ENCODE data around the gene UBC. TPM values are rescaled to one million over a fixed set of nuclear protein-coding genes. Genes with fewer than 3 reads are reported as not detected.

Gene UBC
- total RNA-seq, 1 experiment from 2014 or later = 748 TPM

DNA sequence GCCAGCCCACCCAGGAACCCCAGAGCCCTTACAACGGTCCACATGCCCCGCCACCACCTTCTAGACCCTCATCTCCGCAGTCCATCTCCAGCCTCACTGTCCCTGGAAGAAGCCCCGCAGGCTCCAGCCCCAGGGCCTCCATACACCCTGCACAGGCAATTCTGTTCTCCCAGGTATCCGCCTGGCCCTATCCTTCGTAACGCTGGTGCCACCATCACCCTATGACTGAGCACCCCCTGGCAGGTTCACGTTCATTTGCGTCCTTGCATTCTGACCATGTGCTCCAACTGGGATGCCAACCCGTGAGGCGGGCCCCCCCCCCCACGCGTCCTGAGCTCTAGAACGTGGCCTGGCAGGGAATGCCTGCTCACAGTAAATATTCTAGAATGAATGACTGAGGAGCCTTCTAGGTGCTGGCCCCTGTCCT, 50.1 kb downstream of the UBC start:
- H3K79me2 ChIP-seq (ENCODE audit: low read depth) = 0 out of 2 replicates have a peak, but pooled peaks cover 4% of the 10 kb centered on the region
- H3K27me3 ChIP-seq (ENCODE audit: insufficient read depth, low read depth) = no peaks in the 10 kb centered on the region
- TSS peak; percentile 85 for BruUV-seq (replicated peaks)
- DNase-seq = no peak
- ChIA-PET CTCF (interaction anchor here (0.6 kb wide), 1 partner anchor 1151 kb away, joined by 3 read pairs; no protein-coding TSS in a partner anchor), POLR2A (ENCODE audit: unreplicated experiment) (no interaction called here)
- peak overlapping the region; percentile 92 for H3K4me2 ChIP-seq
- peak overlapping the region; percentile 66 for H3K4me3 ChIP-seq
- no peaks in the 10 kb centered on the region for H3K9me2 ChIP-seq (ENCODE audit: insufficient read depth)
- H2AFZ ChIP-seq = peak overlapping the region; percentile 95
- H3K27ac ChIP-seq = peak overlapping the region; percentile 44; the same call in 1 of the 2 replicates
- H3F3A ChIP-seq (ENCODE audit: insufficient read depth, low read depth) = peaks cover 7% of the 10 kb centered on the region
- peaks cover 24% of the 10 kb centered on the region for H3K4me1 ChIP-seq (replicated peaks; ENCODE audit: insufficient read depth)
- H4K20me1 ChIP-seq (ENCODE audit: insufficient read depth) = no peaks in the 10 kb centered on the region
- H3K9me3 ChIP-seq (ENCODE audit: insufficient read depth, low read depth) = no peaks in the 10 kb centered on the region
- H3K36me3 ChIP-seq (ENCODE audit: low read depth) = no peaks in the 10 kb centered on the region
- TF ChIP-seq EZH2 (IDR thresholded peaks at IDR 0.05; ENCODE audit: low read depth) = no peak
- intact Hi-C loops (cut with micrococcal nuclease; ENCODE audit: unreplicated experiment) = no loop called here

DNA sequence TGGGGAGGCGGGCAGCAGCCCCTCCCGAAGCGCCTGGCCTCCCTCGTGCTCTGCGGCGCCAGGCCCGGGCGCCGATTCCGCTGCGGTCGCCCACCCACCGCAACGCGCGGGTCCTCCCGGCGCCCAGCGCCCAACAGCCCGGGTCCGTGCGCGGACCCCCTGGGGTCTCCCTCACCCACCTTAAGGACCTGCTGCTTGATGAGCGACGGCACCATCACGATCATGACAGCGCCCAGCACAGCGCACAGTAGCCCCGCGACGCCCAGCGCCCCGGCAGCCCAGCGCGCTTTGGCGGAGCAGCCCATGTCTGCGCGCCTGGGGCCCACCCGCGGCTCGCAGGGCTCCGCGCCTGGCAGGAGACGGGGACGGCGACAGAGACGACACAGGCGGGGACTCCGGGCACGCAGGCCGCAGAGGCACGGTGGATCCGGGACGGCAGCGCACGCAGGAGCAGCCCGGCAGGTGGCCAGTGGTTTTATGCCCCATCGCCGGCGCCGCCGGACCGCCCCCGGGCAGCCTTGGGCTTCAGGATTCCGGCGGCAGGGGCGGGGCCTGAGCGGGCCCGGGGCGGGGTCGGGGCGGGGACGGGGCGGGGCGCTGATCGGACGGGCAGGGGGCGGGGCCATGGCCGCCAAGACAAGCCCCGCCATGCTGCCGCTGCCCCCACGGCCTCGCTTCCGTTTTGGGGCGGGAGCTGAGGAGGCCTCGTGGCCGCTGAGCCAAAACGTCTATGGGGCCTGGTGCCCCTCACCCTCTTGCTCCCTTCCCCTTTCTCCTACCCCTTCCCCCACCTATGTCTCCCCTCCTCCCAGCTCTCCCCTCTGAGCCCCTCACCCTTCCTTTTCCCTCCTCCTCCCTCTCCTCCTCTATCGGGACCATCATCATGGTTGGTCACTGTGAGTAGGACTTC, 50.8 kb downstream of the UBC start, which contains the start of gene SCARB1:
TSS of gene SCARB1 (minus strand) at position 449 of the 910 bp plus-strand sequence. CDS start at position 305, 144 bp downstream.
- 0 out of 2 replicates have a peak, but pooled peaks cover 4% of the 10 kb centered on the region for H3K79me2 ChIP-seq (ENCODE audit: low read depth)
- peak within 1 kb of the TSS; percentile 66 for H3K4me3 ChIP-seq
- peak within 1 kb of the TSS; percentile 44; the same call in 1 of the 2 replicates for H3K27ac ChIP-seq
- no peaks in the 10 kb centered on the region for H3K27me3 ChIP-seq (ENCODE audit: insufficient read depth, low read depth)
- H3K4me2 ChIP-seq = peak within 1 kb of the TSS; percentile 92
- H4K20me1 ChIP-seq (ENCODE audit: insufficient read depth) = no peaks in the 10 kb centered on the region
- BruUV-seq (replicated peaks) = no TSS peak
- DNase-seq = peak in 1 of 2 experiments; percentile 84
- H3F3A ChIP-seq (ENCODE audit: insufficient read depth, low read depth) = peaks cover 7% of the 10 kb centered on the region
- peak within 1 kb of the TSS; percentile 95 for H2AFZ ChIP-seq
- ChIA-PET CTCF (no interaction called here), POLR2A (ENCODE audit: unreplicated experiment) (no interaction called here)
- intact Hi-C loops (cut with micrococcal nuclease; ENCODE audit: unreplicated experiment) = no loop called here
- H3K9me3 ChIP-seq (ENCODE audit: insufficient read depth, low read depth) = no peaks in the 10 kb centered on the region
- TF ChIP-seq, protein P1, sequence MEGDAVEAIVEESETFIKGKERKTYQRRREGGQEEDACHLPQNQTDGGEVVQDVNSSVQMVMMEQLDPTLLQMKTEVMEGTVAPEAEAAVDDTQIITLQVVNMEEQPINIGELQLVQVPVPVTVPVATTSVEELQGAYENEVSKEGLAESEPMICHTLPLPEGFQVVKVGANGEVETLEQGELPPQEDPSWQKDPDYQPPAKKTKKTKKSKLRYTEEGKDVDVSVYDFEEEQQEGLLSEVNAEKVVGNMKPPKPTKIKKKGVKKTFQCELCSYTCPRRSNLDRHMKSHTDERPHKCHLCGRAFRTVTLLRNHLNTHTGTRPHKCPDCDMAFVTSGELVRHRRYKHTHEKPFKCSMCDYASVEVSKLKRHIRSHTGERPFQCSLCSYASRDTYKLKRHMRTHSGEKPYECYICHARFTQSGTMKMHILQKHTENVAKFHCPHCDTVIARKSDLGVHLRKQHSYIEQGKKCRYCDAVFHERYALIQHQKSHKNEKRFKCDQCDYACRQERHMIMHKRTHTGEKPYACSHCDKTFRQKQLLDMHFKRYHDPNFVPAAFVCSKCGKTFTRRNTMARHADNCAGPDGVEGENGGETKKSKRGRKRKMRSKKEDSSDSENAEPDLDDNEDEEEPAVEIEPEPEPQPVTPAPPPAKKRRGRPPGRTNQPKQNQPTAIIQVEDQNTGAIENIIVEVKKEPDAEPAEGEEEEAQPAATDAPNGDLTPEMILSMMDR (conservative IDR thresholded peaks at IDR 0.05) = no peak
- TF ChIP-seq EZH2 (IDR thresholded peaks at IDR 0.05; ENCODE audit: low read depth) = no peak
- peaks cover 24% of the 10 kb centered on the region for H3K4me1 ChIP-seq (replicated peaks; ENCODE audit: insufficient read depth)
- H3K36me3 ChIP-seq (ENCODE audit: low read depth) = no peaks in the 10 kb centered on the region
- no peaks in the 10 kb centered on the region for H3K9me2 ChIP-seq (ENCODE audit: insufficient read depth)

DNA sequence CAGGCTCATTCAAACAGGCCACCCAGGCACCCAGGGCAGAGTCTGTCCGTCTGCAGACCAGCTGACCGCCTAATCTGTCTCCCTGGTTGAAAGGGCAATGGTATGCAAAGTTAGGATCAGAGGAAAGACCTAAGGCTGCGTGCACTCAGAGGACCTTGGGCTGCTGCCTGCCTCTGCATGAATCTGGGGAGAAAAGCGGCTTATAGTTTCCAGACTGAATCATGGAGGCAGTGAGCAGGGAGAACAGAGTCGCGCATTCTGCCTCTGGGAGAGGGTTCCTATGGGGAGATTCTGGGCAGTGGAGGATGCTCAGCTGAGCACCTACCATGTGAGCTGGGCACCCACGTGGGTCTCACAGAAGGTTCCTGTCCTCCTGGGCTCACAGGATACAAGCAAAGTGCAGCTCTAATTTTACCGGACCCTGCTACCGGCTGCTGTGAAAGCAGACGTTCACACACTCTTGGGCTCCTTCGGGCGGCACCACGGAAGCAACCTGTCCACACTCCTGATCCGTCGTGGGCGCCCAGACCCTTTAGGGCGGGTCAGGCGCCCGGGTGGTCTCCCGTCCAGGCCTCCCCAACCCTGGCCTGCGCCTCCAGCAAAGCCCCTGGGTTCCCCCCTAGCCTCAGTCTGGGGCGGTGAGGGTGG, 51.6 kb downstream of the UBC start:
- TF ChIP-seq, protein P1 (conservative IDR thresholded peaks at IDR 0.05) = no peak
- TF ChIP-seq EZH2 (IDR thresholded peaks at IDR 0.05; ENCODE audit: low read depth) = no peak
- no peaks in the 10 kb centered on the region for H3K9me2 ChIP-seq (ENCODE audit: insufficient read depth)
- POLR2A ChIA-PET (ENCODE audit: unreplicated experiment) = interaction anchor here (0.6 to 0.7 kb wide), 2 partner anchors 59 to 77 kb away, joined by 3 read pairs; no protein-coding TSS in a partner anchor
- peaks cover 24% of the 10 kb centered on the region for H3K4me1 ChIP-seq (replicated peaks; ENCODE audit: insufficient read depth)
- H4K20me1 ChIP-seq (ENCODE audit: insufficient read depth) = no peaks in the 10 kb centered on the region
- peaks cover 7% of the 10 kb centered on the region for H3F3A ChIP-seq (ENCODE audit: insufficient read depth, low read depth)
- intact Hi-C loops (cut with micrococcal nuclease; ENCODE audit: unreplicated experiment) = no loop called here
- no peaks in the 10 kb centered on the region for H3K27me3 ChIP-seq (ENCODE audit: insufficient read depth, low read depth)
- H3K9me3 ChIP-seq (ENCODE audit: insufficient read depth, low read depth) = no peaks in the 10 kb centered on the region
- H2AFZ ChIP-seq = peak overlapping the region; percentile 93
- no peak overlapping the region for H3K27ac ChIP-seq
- no peak for DNase-seq
- H3K79me2 ChIP-seq (ENCODE audit: low read depth) = 0 out of 2 replicates have a peak, but pooled peaks cover 4% of the 10 kb centered on the region
- CTCF ChIA-PET = no interaction called here
- peak overlapping the region; percentile 92 for H3K4me2 ChIP-seq
- H3K4me3 ChIP-seq = peak overlapping the region; percentile 66
- H3K36me3 ChIP-seq (ENCODE audit: low read depth) = no peaks in the 10 kb centered on the region
- BruUV-seq (replicated peaks) = no TSS peak
